Neuron (in vitro differentiated cells): Measurements from ENCODE around the gene HYAL4.

Experiments used
- H2AFZ ChIP-seq: one replicate; pipeline ENCODE4 v1.6.1; 2013; ENCODE audit warnings: low read depth, mild to moderate bottlenecking, inconsistent platforms, low read length, moderate library complexity
- H3K27me3 ChIP-seq: one replicate; pipeline ENCODE4 v1.6.1; 2013; ENCODE audit warnings: low read length; ENCODE audit not compliant: insufficient read depth
- H3K36me3 ChIP-seq: one replicate; pipeline ENCODE4 v1.6.1; 2013; ENCODE audit warnings: low read length; ENCODE audit not compliant: insufficient read depth
- H3K4me1 ChIP-seq: one replicate; pipeline ENCODE4 v1.6.1; 2013; ENCODE audit warnings: low read length; ENCODE audit not compliant: insufficient read depth
- H3K4me3 ChIP-seq: 2 replicates; pipeline ENCODE4 v1.5.1; 2013; ENCODE audit warnings: mild to moderate bottlenecking, low read length, moderate library complexity
- H3K9me3 ChIP-seq: one replicate; pipeline ENCODE4 v1.6.1; 2013; ENCODE audit warnings: low read length

The HYAL4 gene

GRCh38 chr7:123860848-123861247, 15.9 kb downstream of the HYAL4 start:
- no peaks in the 10 kb centered on the region for H3K36me3 ChIP-seq
- H3K27me3 ChIP-seq, result no peaks in the 10 kb centered on the region

GRCh38 chr7:123862775-123863174, 17.8 kb downstream of the HYAL4 start:
- H3K27me3 ChIP-seq, result no peaks in the 10 kb centered on the region
- H3K9me3 ChIP-seq, result no peaks in the 10 kb centered on the region
- no peaks in the 10 kb centered on the region for H3K36me3 ChIP-seq
- H2AFZ ChIP-seq, result no peak overlapping the region
- H3K4me3 ChIP-seq, result no peak overlapping the region
- H3K4me1 ChIP-seq, result peaks cover 5% of the 10 kb centered on the region

More at GRCh38 chr7:123860848-123861247, 15.9 kb downstream of the HYAL4 start:
- Histone ChIP-seq H2AFZ (no peak overlapping the region), H3K4me3 (no peak overlapping the region), H3K4me1 (peaks cover 5% of the 10 kb centered on the region), H3K9me3 (no peaks in the 10 kb centered on the region)

- Histone ChIP-seq H3K36me3 (no peaks in the 10 kb centered on the region), H3K9me3 (no peaks in the 10 kb centered on the region), H3K4me3 (no peak overlapping the region), H2AFZ (no peak overlapping the region), H3K4me1 (peaks cover 5% of the 10 kb centered on the region), H3K27me3 (no peaks in the 10 kb centered on the region)
Observed at GRCh38 chr7:123863461-123863860, 18.5 kb downstream of the HYAL4 start.

GRCh38 chr7:123864012-123864411, 19.0 kb downstream of the HYAL4 start:
- H3K4me1 ChIP-seq, result peaks cover 5% of the 10 kb centered on the region
- no peaks in the 10 kb centered on the region for H3K36me3 ChIP-seq
- no peak overlapping the region for H2AFZ ChIP-seq
- H3K9me3 ChIP-seq, result no peaks in the 10 kb centered on the region
- no peaks in the 10 kb centered on the region for H3K27me3 ChIP-seq
- H3K4me3 ChIP-seq, result no peak overlapping the region

GRCh38 chr7:123864436-123864835, 19.5 kb downstream of the HYAL4 start:
- Histone ChIP-seq H3K4me3 (no peak overlapping the region), H3K36me3 (no peaks in the 10 kb centered on the region), H3K9me3 (no peaks in the 10 kb centered on the region), H3K4me1 (peaks cover 5% of the 10 kb centered on the region), H3K27me3 (no peaks in the 10 kb centered on the region), H2AFZ (no peak overlapping the region)

- H3K4me1 ChIP-seq, result peaks cover 5% of the 10 kb centered on the region
- no peaks in the 10 kb centered on the region for H3K9me3 ChIP-seq
- H3K27me3 ChIP-seq, result no peaks in the 10 kb centered on the region
- H3K4me3 ChIP-seq, result no peak overlapping the region
- no peaks in the 10 kb centered on the region for H3K36me3 ChIP-seq
- no peak overlapping the region for H2AFZ ChIP-seq
Observed at GRCh38 chr7:123864966-123865365, 20.0 kb downstream of the HYAL4 start.

GRCh38 chr7:123865517-123866117, 20.6 kb downstream of the HYAL4 start:
- H3K27me3 ChIP-seq, result no peaks in the 10 kb centered on the region
- peaks cover 5% of the 10 kb centered on the region for H3K4me1 ChIP-seq
- H2AFZ ChIP-seq, result no peak overlapping the region
- H3K9me3 ChIP-seq, result no peaks in the 10 kb centered on the region
- no peaks in the 10 kb centered on the region for H3K36me3 ChIP-seq
- H3K4me3 ChIP-seq, result no peak overlapping the region

- Histone ChIP-seq H3K36me3 (no peaks in the 10 kb centered on the region), H2AFZ (no peak overlapping the region), H3K4me1 (peaks cover 5% of the 10 kb centered on the region), H3K9me3 (no peaks in the 10 kb centered on the region), H3K4me3 (no peak overlapping the region), H3K27me3 (no peaks in the 10 kb centered on the region)
Observed at GRCh38 chr7:123867225-123867624, 22.3 kb downstream of the HYAL4 start.

GRCh38 chr7:123871998-123872867, 27.3 kb downstream of the HYAL4 start:
- Histone ChIP-seq H3K27me3 (no peaks in the 10 kb centered on the region), H3K4me1 (no peaks in the 10 kb centered on the region)

GRCh38 chr7:123872908-123873307, 27.9 kb downstream of the HYAL4 start:
- Histone ChIP-seq H3K4me3 (no peak overlapping the region), H3K27me3 (no peaks in the 10 kb centered on the region), H3K4me1 (no peaks in the 10 kb centered on the region), H2AFZ (no peak overlapping the region), H3K36me3 (no peaks in the 10 kb centered on the region), H3K9me3 (no peaks in the 10 kb centered on the region)

More at GRCh38 chr7:123871998-123872867, 27.3 kb downstream of the HYAL4 start:
- Histone ChIP-seq H2AFZ (no peak overlapping the region), H3K4me3 (no peak overlapping the region), H3K36me3 (no peaks in the 10 kb centered on the region), H3K9me3 (no peaks in the 10 kb centered on the region)

GRCh38 chr7:123876557-123877256, 31.7 kb downstream of the HYAL4 start:
- Histone ChIP-seq H3K4me1 (no peaks in the 10 kb centered on the region), H2AFZ (no peak overlapping the region), H3K4me3 (no peak overlapping the region), H3K9me3 (no peaks in the 10 kb centered on the region), H3K36me3 (no peaks in the 10 kb centered on the region), H3K27me3 (no peaks in the 10 kb centered on the region)

GRCh38 chr7:123879628-123880027, 34.7 kb downstream of the HYAL4 start:
- Histone ChIP-seq H2AFZ (no peak overlapping the region), H3K9me3 (no peaks in the 10 kb centered on the region), H3K4me3 (no peak overlapping the region), H3K27me3 (no peaks in the 10 kb centered on the region), H3K4me1 (no peaks in the 10 kb centered on the region), H3K36me3 (no peaks in the 10 kb centered on the region)

GRCh38 chr7:123881300-123881699, 36.3 kb downstream of the HYAL4 start:
- no peak overlapping the region for H3K4me3 ChIP-seq
- no peaks in the 10 kb centered on the region for H3K4me1 ChIP-seq
- H3K9me3 ChIP-seq, result no peaks in the 10 kb centered on the region
- no peak overlapping the region for H2AFZ ChIP-seq
- H3K27me3 ChIP-seq, result no peaks in the 10 kb centered on the region
- H3K36me3 ChIP-seq, result no peaks in the 10 kb centered on the region
